Transverse colon (tissue), 4 donors: ENCODE data around the gene CMKLR1. TPM values are rescaled to one million over a fixed set of nuclear protein-coding genes. Genes with fewer than 3 reads are reported as not detected.

ENCODE experiments used
- DNase-seq: peaks from one replicate; pipeline ENCODE4 v3.0.0-alpha.2; 2019
- H3K27ac ChIP-seq, 4 donors: fragments of 200-600 bp; sonication (generic); 2 replicates each; pipeline ENCODE4 v1.5.1; 2016 to 2018; ENCODE audit warnings: inconsistent platforms in 4 of 4
- H3K27me3 ChIP-seq: fragments of 200-600 bp; sonication (generic); 2 replicates; pipeline ENCODE4 v1.5.1; 2017; ENCODE audit warnings: inconsistent platforms
- H3K36me3 ChIP-seq, 4 donors: fragments of 200-600 bp; sonication (generic); 2 replicates each; pipeline ENCODE4 v1.5.1; 2017 to 2019; ENCODE audit warnings: inconsistent platforms in 4 of 4
- H3K4me1 ChIP-seq, 4 donors: fragments of 200-600 bp; sonication (generic); 2 replicates each; pipeline ENCODE4 v1.5.1; 2017 to 2020; ENCODE audit warnings: inconsistent platforms in 4 of 4
- H3K4me3 ChIP-seq, 4 donors: fragments of 200-600 bp; sonication (generic); 1 replicate in 1 of 4; 2 replicates in 3 of 4; pipeline versions ENCODE4 v1.5.1 to v1.6.1; 2017 to 2019; ENCODE audit warnings: inconsistent platforms in 4 of 4
- H3K9me3 ChIP-seq, 2 donors: fragments of 200-600 bp; sonication (generic); 2 replicates each; pipeline ENCODE4 v1.5.1; 2017 to 2019; ENCODE audit warnings: inconsistent platforms in 2 of 2
- CTCF ChIP-seq, 5 experiments: fragments of 200-600 bp in 3 of 5; fragments of 450-650 bp in 2 of 5; sonication (generic) in 3 of 5; IDR thresholded peaks; 1 replicate in 2 of 5; 2 replicates in 3 of 5; pipeline ENCODE4 v1.5.1; 2016 to 2017; ENCODE audit warnings: antibody characterized with exemption in 5 of 5, inconsistent platforms in 3 of 5, mild to moderate bottlenecking in 2 of 5, moderate library complexity in 1 of 5
- EP300 ChIP-seq: sonication (generic); formaldehyde crosslinking; IDR thresholded peaks from one replicate; pipeline ENCODE4 v1.6.1; 2017; ENCODE audit warnings: antibody characterized with exemption, low read depth
- POLR2A ChIP-seq: fragments of 450-650 bp; IDR thresholded peaks from one replicate; pipeline ENCODE4 v1.6.1; 2016; ENCODE audit warnings: antibody characterized with exemption, mild to moderate bottlenecking, moderate library complexity
- POLR2AphosphoS5 ChIP-seq, 3 donors: sonication (generic); formaldehyde crosslinking; IDR thresholded peaks; one replicate each; pipeline ENCODE4 v1.6.1; 2016; ENCODE audit warnings: antibody characterized with exemption in 3 of 3
- WGBS, 2 donors: methylation state at CpG; one replicate each; pipeline ENCODE4 v1.1.5; 2018; ENCODE audit warnings: low coverage in 1 of 2; 5-methylcytosine and 5-hydroxymethylcytosine counted together
- in situ Hi-C, 4 donors: fragments of 200-750 bp; cut with MboI; loops; one replicate each; pipeline versions ENCODE4 v1.15.0 to v1.15.1; 2017; ENCODE audit warnings: low sequenced_read_pairs in 3 of 4, low pct_ligation_motif_present in 1 of 4, low pct_unique_long_range_greater_than_20kb in 1 of 4
- intact Hi-C: fragments of 100-400 bp; cut with DNase I; formaldehyde crosslinking; loops from one replicate; pipeline ENCODE4 v1.15.1; 2023; ENCODE audit warnings: low total_unique reads
- total RNA-seq, 4 donors: library from RNA; depleted of rRNA; stranded (reverse); fragments of >200 nt; gene quantifications; one replicate each; pipeline ENCODE4 v1.1.0, GENCODE V29; 2016

CMKLR1 gene
- total RNA-seq, 4 donors from 2014 or later = 4.2 to 13.5 (median 4.5) TPM

GRCh38 chr12:108352591-108352990, 13.5 kb upstream of the CMKLR1 start:
- DNase-seq = no peak
- Histone ChIP-seq H3K27me3 (no peaks in the 10 kb centered on the region), H3K36me3 (no peaks in the 10 kb centered on the region), H3K27ac (no peak overlapping the region), H3K4me1 (no peaks in the 10 kb centered on the region), H3K9me3 (no peaks in the 10 kb centered on the region), H3K4me3 (no peak overlapping the region)
- intact Hi-C loops = no loop called here
- in situ Hi-C loops = no loop called here
- no peak for TF ChIP-seq EP300
- no peak for TF ChIP-seq POLR2A
- TF ChIP-seq CTCF (IDR thresholded peaks at IDR 0.05) = no peak
- TF ChIP-seq POLR2AphosphoS5 (IDR thresholded peaks at IDR 0.05) = no peak

DNA sequence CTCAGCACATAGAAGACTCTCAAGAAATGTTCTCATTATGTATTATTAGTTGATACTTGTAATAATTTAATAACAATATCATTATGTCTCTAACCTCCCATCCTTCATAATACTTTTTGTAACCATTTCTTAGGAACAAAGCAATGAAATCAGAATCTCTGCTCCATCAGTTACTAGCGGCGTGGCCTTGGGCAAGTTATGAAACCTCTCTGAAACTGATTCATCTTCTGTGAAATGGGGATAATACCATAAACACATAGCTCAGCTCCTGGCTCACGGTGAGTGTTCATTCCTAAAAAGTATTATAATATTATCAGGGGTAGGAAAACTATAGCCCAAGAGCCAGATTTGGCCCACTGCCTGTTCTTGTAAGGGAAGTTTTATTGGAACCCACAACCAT, 11.4 kb upstream of the CMKLR1 start:
- no peak for DNase-seq
- H3K36me3 ChIP-seq = no peaks in the 10 kb centered on the region
- H3K27me3 ChIP-seq = no peaks in the 10 kb centered on the region
- H3K4me1 ChIP-seq = no peaks in the 10 kb centered on the region
- H3K9me3 ChIP-seq = no peaks in the 10 kb centered on the region
- intact Hi-C loops (no loop called here), in situ Hi-C loops (no loop called here)
- no peak overlapping the region for H3K27ac ChIP-seq
- 88 to 89% methylated on average over 3 of the region's 3 CpGs for WGBS, 2 donors
- TF ChIP-seq CTCF (IDR thresholded peaks at IDR 0.05) (no peak), POLR2A (no peak), EP300 (no peak), POLR2AphosphoS5 (IDR thresholded peaks at IDR 0.05) (no peak)
- no peak overlapping the region for H3K4me3 ChIP-seq

- intact Hi-C loops = no loop called here
- no peak for DNase-seq
- Histone ChIP-seq H3K27me3 (no peaks in the 10 kb centered on the region), H3K4me1 (no peaks in the 10 kb centered on the region), H3K27ac (peak overlapping the region in 1 of 4 donors; percentile 8), H3K36me3 (no peaks in the 10 kb centered on the region), H3K4me3 (no peak overlapping the region), H3K9me3 (no peaks in the 10 kb centered on the region)
- in situ Hi-C loops = no loop called here
- TF ChIP-seq EP300 = no peak
- WGBS, 2 donors = 32 to 45% methylated on average over 5 to 8 of the region's 8 CpGs
Measured at GRCh38 chr12:108349278-108349688, 10.2 kb upstream of the CMKLR1 start.

DNA sequence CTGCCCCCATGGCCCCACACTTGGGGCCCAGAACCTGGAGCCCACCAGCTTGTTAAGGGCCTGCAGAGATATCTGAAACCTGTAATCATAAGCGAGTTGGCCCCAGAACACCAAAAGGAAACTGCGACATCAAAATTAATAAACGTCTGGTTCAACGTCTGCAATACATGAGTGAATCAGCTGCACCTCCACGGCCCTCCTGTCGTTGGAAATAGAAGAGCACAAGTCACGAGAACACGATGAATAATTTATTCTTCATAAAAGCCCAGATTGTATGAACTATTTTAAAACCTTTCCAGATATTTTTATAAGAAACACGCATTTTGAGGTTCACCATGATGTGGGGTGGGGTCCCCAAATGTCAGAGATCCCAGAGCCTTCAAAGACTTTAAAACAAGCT, 9.7 kb upstream of the CMKLR1 start:
- 76 to 88% methylated on average over 6 to 9 of the region's 9 CpGs for WGBS, 2 donors
- no peaks in the 10 kb centered on the region for H3K4me1 ChIP-seq
- no peaks in the 10 kb centered on the region for H3K27me3 ChIP-seq
- DNase-seq = no peak
- in situ Hi-C loops = no loop called here
- no peaks in the 10 kb centered on the region for H3K9me3 ChIP-seq
- no peak overlapping the region for H3K4me3 ChIP-seq
- intact Hi-C loops = no loop called here
- TF ChIP-seq CTCF (IDR thresholded peaks at IDR 0.05) (no peak), POLR2A (no peak), POLR2AphosphoS5 (IDR thresholded peaks at IDR 0.05) (no peak)
- H3K36me3 ChIP-seq = no peaks in the 10 kb centered on the region
- H3K27ac ChIP-seq = peak overlapping the region in 2 of 4 donors; percentile 8 to 23
